GM10266 (cell line): ENCODE data around the gene SCAI.

Experiments used
- DNase-seq: peaks from one replicate; pipeline ENCODE4 v3.0.0; 2012; ENCODE audit errors: extremely low spot score
- TF ChIP-seq, protein P1 (sequence below): IDR thresholded peaks from 2 replicates; pipeline ENCODE4 v1.5.1; 2012; ENCODE audit warnings: mild to moderate bottlenecking, low read depth; ENCODE audit not compliant: control insufficient read depth, insufficient read depth; ENCODE audit errors: missing control alignments

The SCAI gene

DNA sequence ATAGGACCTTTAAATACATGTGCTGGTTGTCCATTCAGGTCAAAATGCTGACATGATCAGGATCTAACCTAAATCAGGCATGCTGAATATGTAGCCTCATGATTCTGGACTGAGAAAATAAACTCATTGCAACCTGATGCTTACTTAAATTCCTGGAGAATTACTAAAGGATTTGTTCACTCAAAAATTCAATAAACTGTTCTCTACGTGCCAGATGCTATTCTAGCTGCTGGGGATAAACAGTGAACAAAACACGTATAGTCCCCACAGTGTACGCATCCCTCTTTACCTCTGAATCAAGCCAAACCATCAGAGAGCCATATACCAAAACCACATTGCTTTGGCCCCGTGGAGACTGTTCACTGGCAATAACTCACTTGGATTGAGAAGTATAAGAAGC, 6.1 kb downstream of the SCAI start:
- no peak for DNase-seq
- TF ChIP-seq, protein P1, sequence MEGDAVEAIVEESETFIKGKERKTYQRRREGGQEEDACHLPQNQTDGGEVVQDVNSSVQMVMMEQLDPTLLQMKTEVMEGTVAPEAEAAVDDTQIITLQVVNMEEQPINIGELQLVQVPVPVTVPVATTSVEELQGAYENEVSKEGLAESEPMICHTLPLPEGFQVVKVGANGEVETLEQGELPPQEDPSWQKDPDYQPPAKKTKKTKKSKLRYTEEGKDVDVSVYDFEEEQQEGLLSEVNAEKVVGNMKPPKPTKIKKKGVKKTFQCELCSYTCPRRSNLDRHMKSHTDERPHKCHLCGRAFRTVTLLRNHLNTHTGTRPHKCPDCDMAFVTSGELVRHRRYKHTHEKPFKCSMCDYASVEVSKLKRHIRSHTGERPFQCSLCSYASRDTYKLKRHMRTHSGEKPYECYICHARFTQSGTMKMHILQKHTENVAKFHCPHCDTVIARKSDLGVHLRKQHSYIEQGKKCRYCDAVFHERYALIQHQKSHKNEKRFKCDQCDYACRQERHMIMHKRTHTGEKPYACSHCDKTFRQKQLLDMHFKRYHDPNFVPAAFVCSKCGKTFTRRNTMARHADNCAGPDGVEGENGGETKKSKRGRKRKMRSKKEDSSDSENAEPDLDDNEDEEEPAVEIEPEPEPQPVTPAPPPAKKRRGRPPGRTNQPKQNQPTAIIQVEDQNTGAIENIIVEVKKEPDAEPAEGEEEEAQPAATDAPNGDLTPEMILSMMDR = no peak

DNA sequence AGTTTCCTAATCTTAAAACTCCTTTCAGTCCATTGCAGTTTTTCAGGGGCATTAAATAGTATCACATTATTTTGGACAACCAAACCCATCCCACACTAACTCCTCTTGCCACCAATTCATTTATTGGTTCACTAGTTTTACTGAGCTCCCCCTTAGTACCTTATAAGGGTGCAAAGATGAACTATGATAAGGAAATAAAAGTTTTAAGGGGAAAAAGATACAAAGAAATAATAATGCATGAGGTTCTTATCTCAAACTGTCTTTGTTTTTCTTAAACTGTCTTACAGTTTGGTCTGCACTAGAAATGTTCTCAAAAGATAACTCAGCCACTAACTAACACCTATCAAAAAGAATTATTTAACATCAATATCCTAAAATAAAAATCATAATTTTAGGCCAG, 8.4 kb downstream of the SCAI start:
- no peak for DNase-seq
- TF ChIP-seq, protein P1 = no peak

DNA sequence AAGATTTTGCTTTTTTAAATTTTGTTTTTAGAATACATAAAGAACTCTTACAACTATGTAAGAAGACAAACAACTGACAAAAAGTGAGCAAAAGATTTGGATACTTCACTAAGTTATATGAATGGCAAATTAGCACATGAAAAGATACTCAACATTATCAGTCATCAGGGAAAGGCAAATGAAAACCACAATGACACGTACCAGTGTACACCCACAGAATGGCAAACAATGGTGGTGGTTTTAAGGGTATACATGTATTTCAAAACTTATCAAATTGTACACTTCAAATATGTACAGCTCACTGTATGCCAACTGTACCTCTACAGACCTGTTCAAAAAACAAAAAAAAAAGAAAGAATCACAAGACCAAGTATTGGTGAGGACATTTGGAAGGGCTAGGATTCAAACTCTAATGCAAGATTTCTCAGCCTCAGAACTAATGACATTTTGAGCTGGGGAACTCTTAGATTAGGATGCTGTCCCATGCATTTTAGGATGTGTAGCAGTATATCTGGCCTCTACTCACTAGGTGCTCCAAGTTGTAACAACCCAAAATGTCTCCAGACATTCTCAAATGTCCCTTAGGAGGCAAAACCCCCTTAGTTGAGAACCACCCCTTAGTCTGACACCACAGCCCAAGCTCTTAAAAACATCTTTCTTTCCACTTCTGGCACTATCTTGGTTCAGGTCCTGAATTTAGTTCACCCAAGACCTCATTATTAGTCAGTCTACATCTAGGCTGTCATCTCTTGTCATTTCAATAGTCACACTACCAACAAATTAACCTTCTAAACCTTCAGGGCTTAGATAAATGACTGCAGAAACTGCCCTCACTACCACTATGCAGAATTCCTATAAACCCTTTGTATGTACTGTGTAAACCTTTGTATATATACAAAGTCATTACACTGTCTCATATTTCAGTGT, 9.7 kb downstream of the SCAI start:
- DNase-seq = no peak
- TF ChIP-seq, protein P1 = no peak

DNA sequence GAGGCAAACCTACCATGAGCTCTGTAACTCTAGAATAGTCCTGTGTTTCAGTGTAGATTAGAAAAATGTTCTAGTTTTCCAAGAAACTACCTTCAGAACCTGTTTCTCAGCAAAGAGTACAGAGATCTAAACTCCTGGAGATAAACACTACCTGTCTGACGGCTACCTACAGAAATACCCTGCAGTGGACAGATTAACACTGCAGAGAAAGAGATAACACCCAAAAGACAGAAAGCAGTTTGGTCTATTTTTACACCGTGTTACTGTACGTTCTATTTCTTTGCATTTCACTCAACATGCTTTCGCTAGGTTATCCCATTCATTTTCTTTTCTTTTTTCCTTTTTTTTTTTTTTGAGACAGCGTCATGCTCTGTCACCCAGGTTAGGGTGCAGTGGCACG, 11.6 kb downstream of the SCAI start:
- TF ChIP-seq, protein P1 = no peak

DNA sequence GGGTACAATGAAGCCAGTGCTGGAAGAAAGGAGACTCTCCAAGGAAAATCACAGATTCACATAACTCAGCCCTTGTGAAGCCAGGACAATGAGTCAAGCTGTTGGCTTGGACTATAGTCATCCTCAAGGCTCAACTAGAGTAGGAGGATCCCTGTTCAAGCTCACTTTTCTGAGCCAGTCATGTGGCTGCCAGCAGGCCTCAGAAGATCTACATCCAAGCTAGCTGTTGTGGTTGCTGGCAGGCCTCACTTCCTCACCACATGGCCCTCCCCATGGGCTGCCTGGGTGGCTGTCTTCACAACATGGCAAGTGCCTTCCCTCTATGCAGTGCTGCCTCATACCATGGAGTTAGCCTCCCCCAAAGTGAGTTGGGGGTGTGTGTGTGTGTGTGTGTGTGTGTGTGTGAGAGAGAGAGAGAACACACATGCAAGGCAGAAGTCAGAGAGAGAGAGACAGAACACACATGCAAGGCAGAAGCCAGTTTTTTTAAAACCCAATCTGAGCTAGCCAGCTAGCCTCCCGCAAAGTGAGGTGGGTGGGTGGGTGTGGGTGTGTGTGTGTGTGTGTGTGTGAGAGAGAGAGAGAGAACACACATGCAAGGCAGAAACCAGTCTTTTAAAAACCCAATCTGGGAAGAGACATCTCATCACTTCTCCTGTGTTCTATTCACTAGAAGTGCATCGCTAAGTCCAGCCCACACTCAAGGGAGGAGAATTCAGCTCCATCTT, 17.1 kb downstream of the SCAI start:
- peak; percentile 72 for DNase-seq
- TF ChIP-seq, protein P1 = no peak

More for the DNA sequence above, 11.6 kb downstream of the SCAI start:
- DNase-seq = no peak

DNA sequence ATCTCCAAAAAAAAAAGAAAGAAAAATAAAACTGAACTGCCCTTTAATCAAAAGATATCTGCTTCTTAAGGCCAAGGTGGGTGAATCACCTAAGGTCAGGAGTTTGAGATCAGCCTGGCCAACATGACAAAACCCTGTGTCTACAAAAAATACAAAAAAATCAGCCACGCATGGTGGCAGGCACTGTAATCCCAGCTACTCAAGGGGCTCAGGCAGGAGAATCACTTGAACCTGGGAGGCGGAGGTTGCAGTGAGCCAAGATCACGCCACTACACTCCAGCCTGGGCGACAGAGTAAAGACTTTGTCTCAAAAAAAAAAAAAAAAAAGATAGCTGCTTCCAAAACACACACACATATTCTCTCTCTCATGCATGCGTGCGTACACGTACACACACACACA, 17.8 kb downstream of the SCAI start:
- DNase-seq = no peak
- TF ChIP-seq, protein P1 = no peak

DNA sequence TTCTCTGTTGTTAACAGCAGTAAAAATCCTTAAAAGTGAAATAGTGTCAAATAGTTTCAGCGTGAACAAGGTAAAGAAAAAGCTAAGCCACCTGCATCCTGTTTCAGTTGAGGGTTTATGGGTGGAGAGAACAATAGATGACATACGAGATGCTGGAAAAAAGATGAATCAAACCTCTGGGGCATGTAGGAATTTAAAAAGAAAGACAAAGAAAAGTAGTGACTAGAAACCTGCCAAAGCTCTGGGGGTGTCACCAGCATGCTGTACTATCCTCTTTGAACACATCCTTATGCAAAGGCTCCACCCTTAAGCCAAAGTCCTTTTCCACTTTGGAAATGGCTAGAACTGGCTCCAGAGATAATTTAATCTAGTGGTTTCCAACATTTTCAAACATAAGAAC, 22.2 kb downstream of the SCAI start:
- TF ChIP-seq, protein P1 = no peak
- DNase-seq = no peak
